ENCODE data around the gene SLC4A7. TPM values are rescaled to one million over a fixed set of nuclear protein-coding genes. Genes with fewer than 3 reads are reported as not detected.
"Not testable (repeated sequence)": the region's sequence is repeated elsewhere in the genome, so short reads cannot be mapped to it uniquely, and the experiment has no call there.

The SLC4A7 gene
- total and polyA plus RNA-seq, 10 of the 15 experiments (the other 5 are each of a cell fraction or from before 2014, with no cell fraction given) = 4.4 to 41.4 (median 18.3) TPM

GRCh38 chr3:27425896-27426565 is 58.2 kb downstream of the SLC4A7 start (continued):
- TF ChIP-seq ZBTB4 (CRISPR knock-in tag; IDR thresholded peaks at IDR 0.05) = no peak

- H3K27me3 ChIP-seq (replicated peaks in 1 of 2; ENCODE audit: control insufficient read depth in 2 of 2, insufficient read depth in 2 of 2, low read length in 1 of 2); ATAC-seq; DNase-seq (ENCODE audit: low read depth, low spot score); RAD21 ChIA-PET (ENCODE audit: unreplicated experiment); H3K4me2 ChIP-seq (ENCODE audit: control insufficient read depth, insufficient read depth); H4K20me1 ChIP-seq (ENCODE audit: control insufficient read depth, insufficient read depth); BruUV-seq (replicated peaks); H3K4me1 ChIP-seq (ENCODE audit: control insufficient read depth, insufficient read depth, low read length); H3K9ac ChIP-seq (ENCODE audit: control insufficient read depth, insufficient read depth, low read length); H3K9me3 ChIP-seq (replicated peaks; ENCODE audit: control insufficient read depth, insufficient read depth, low read length); in situ Hi-C loops (cut with MboI); H2AFZ ChIP-seq (ENCODE audit: control insufficient read depth, low read depth, low read length); intact Hi-C loops (cut with micrococcal nuclease; ENCODE audit: unreplicated experiment); POLR2A ChIA-PET; FAIRE-seq; H3K4me3 ChIP-seq; H3K79me2 ChIP-seq (ENCODE audit: control insufficient read depth, insufficient read depth, low read length); H3K27ac ChIP-seq (ENCODE audit: control insufficient read depth, insufficient read depth); H3K36me3 ChIP-seq (ENCODE audit: control insufficient read depth in 2 of 2, insufficient read depth in 2 of 2, low read length in 1 of 2): not testable (repeated sequence)
- CTCF ChIA-PET = interaction anchor here (0.8 to 1.7 kb wide), 2 partner anchors 42 to 100 kb away, joined by 3 to 5 read pairs; no protein-coding TSS in a partner anchor
- SMC1A ChIA-PET (ENCODE audit: uncharacterized antibody, unreplicated experiment) = interaction anchor here (1.1 to 1.3 kb wide), 3 partner anchors 9 to 19 kb away, joined by 3 read pairs; no protein-coding TSS in a partner anchor
- WGBS (ENCODE audit: insufficient coverage, insufficient replicate concordance, low lambda C conversion rate, missing lambda C conversion rate) = 97% methylated on average over 8 of the region's 13 CpGs
Measured at GRCh38 chr3:27424812-27425521, 59.2 kb downstream of the SLC4A7 start.

Data from GM12878 (cell line).